Measurements from ENCODE around the gene MEF2B.

The MEF2B gene

DNA sequence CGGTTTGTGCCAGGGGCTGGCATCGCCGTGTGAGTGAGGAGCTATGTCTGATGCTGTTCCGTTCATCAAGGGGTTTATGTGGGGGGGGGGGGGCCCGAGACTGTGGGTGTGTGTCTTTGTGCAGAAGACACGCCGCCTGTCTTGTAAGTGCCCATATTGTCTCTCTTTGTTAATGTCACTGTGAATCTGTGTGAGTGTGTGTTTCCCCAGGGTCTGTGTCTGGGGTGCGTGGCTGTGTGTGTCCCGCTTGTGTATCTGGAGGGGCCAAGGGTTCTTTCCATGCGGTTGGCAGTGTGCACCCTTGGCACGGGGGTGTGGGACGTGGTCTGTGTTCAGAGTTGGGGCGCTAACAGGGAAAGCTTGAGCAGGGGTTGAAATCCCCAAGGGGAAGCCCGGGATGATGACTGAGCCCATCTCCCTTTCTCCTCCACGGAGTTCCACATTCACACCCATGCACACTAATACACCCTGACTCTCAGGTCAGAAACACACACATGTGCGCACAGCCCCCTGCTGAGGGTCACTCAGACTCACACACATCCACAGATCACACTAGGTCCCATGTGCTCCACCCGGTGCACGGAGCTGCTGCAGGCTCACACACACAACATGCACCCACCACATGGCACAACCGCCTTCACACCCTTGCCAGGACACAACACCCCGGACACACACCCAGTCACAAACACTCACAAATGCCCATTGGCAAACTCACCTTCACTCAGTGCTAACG is 43.5 kb upstream of the MEF2B start:
- Histone ChIP-seq H3K4me3 (ENCODE audit: low read depth, low read length) (no peak overlapping the region), H3K9me3 (ENCODE audit: severe bottlenecking) (peaks cover 6% of the 10 kb centered on the region), H3K27me3 (ENCODE audit: insufficient read depth, low read depth, severe bottlenecking) (no peaks in the 10 kb centered on the region), H3K36me3 (no peaks in the 10 kb centered on the region), H3K27ac (no peak overlapping the region)
- DNase-seq: no peak
- TF ChIP-seq, protein P1, sequence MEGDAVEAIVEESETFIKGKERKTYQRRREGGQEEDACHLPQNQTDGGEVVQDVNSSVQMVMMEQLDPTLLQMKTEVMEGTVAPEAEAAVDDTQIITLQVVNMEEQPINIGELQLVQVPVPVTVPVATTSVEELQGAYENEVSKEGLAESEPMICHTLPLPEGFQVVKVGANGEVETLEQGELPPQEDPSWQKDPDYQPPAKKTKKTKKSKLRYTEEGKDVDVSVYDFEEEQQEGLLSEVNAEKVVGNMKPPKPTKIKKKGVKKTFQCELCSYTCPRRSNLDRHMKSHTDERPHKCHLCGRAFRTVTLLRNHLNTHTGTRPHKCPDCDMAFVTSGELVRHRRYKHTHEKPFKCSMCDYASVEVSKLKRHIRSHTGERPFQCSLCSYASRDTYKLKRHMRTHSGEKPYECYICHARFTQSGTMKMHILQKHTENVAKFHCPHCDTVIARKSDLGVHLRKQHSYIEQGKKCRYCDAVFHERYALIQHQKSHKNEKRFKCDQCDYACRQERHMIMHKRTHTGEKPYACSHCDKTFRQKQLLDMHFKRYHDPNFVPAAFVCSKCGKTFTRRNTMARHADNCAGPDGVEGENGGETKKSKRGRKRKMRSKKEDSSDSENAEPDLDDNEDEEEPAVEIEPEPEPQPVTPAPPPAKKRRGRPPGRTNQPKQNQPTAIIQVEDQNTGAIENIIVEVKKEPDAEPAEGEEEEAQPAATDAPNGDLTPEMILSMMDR (IDR thresholded peaks at IDR 0.05; ENCODE audit: low read depth, low read length): no peak

DNA sequence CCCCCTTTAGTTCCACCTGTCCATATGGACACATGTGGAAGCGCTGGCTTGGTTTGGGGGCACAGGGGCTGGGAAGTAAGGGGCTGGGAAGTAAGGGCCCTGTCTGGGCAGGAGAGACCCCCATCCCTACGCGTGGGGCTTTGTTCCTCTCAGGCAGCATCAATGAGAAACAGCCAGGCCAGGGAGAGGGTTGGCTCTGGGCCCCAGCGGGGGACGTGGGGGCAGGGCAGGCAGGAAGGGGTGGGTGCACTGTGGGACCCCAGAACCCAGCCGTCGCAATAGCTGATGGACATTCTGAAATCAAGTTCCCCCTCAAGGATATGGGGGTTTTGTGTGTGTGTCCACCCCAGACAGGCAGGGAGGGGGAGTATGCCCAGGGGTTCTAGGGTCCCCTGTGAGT is 42.9 kb upstream of the MEF2B start:
- Histone ChIP-seq H3K9me3 (ENCODE audit: severe bottlenecking) (peaks cover 6% of the 10 kb centered on the region), H3K4me3 (ENCODE audit: low read depth, low read length) (no peak overlapping the region), H3K27me3 (ENCODE audit: insufficient read depth, low read depth, severe bottlenecking) (no peaks in the 10 kb centered on the region), H3K27ac (no peak overlapping the region), H3K36me3 (no peaks in the 10 kb centered on the region)
- TF ChIP-seq, protein P1 (IDR thresholded peaks at IDR 0.05; ENCODE audit: low read depth, low read length): no peak
- no peak for DNase-seq

DNA sequence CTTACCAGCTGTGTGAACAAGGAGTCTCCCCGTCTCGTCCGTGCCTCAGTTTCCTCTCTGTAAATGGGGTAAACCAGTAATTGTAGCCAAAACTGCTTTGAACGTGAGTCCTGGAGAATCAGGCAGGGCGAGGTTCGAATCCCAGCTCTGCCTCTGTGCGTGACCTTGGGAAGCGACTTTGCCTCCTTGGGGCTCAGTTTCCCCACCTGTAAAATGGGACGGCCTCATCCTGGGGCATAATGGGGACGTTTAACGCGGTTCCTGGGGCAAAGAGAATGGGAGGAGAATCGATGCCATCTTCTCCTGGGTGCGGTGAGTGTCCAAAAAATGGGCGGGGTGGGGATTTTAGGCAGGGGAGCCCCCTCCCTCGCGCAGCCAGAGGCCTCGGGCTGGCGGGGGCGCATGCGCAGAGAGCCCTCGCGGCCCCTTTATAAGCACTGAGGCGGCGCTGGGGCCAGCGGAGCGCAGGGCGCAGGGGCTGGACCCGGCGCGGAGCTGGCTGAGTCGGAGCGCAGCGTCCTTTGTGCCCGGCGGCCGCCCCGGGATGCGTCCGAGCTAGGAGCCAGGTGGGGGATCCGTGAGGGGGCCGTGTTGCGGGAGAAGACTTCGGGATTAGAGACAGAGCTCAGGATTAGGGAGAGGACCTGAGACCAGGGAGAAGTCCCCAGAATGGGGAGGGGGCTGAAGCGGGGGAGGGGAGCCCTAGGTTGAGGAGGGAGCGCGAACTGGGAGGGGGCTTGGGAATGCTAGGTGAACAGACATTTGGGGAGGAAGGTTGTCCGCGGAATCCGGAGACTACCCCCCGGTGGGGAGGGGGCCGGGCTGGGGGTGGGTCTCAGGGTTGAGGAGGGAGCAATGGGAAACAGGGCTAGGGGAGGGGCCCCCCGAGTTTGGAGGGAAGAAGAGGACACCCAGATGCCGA is 41.7 kb upstream of the MEF2B start, which contains the start of gene NCAN:
TSS of gene NCAN (plus strand) at position 460 of the 922 bp plus-strand sequence. CDS start 4,996 bp downstream, outside the sequence.
- peak within 1 kb of the TSS; percentile 41 for H3K4me3 ChIP-seq (ENCODE audit: low read depth, low read length)
- no peak within 1 kb of the TSS for H3K27ac ChIP-seq
- TF ChIP-seq, protein P1 (IDR thresholded peaks at IDR 0.05; ENCODE audit: low read depth, low read length): no peak
- no peaks in the 10 kb centered on the region for H3K36me3 ChIP-seq
- no peaks in the 10 kb centered on the region for H3K9me3 ChIP-seq (ENCODE audit: severe bottlenecking)
- no peaks in the 10 kb centered on the region for H3K27me3 ChIP-seq (ENCODE audit: insufficient read depth, low read depth, severe bottlenecking)
- DNase-seq: peak; percentile 48

DNA sequence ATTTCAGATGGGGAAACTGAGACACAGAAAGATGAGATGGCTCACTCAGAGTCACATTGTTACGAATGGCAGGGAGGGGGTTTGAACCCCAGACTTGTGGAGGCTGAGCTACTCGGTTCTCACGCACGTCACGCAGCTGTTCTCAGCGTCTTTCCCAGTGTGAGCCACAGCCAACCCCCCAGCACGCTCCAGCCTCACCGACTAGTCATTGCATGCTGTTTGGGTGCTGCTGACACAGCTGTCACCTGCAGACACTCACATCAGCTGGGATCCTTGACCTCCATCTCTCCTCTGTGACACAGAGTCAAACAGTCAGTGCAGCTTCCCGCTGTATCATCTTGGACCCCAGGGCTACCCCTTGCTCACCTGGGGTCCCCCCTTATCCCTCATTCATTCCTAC is 39.3 kb upstream of the MEF2B start:
- DNase-seq: no peak
- H3K27me3 ChIP-seq (ENCODE audit: insufficient read depth, low read depth, severe bottlenecking): no peaks in the 10 kb centered on the region
- no peak overlapping the region for H3K27ac ChIP-seq
- no peak overlapping the region for H3K4me3 ChIP-seq (ENCODE audit: low read depth, low read length)
- no peaks in the 10 kb centered on the region for H3K36me3 ChIP-seq
- TF ChIP-seq, protein P1 (IDR thresholded peaks at IDR 0.05; ENCODE audit: low read depth, low read length): no peak
- no peaks in the 10 kb centered on the region for H3K9me3 ChIP-seq (ENCODE audit: severe bottlenecking)

DNA sequence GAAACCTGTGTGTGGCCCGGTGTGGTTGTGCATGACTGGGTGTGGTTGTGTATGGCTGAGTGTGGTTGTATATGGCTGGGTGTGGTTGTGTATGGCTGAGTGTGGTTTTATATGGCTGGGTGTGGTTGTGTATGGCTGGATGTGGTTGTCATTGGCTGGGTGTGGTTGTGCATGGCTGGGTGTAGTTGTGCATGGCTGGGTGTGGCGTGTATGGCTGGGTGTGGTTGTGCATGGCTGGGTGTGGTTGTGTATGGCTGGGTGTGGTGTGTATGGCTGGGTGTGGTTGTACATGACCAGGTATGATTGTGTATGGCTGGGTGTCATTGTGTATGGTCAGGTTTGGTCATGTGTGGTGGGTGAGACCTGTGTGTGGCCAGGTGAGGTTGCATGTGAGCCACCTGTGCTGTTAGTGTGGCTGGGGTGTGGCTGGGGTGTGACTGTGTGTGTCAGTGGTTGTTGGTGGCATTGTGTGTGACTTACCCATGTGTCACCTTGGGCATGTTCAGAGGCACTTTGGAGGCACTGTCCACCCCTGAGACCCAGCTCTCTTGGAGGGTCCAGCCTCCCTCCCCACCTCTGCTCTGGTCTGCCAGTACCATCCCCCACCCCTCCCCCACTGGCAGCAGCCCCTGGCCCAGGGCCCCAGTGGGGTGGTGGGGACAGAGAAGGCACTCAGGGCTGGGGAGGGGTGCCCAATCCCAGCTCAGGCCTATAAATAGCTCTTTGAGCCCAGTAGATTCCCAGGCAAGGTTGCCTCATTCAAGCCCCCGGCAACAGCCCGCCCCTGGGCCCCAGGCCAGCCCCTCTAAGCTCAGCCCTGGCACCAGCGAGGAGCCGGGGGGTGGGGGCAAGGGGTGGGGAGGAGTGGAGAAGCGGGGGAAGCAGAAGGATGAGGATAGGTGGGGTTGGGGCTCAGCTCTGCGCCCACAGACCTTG is 37.8 kb upstream of the MEF2B start:
- TF ChIP-seq, protein P1 (IDR thresholded peaks at IDR 0.05; ENCODE audit: low read depth, low read length): no peak
- H3K4me3 ChIP-seq (ENCODE audit: low read depth, low read length): no peak overlapping the region
- H3K27me3 ChIP-seq (ENCODE audit: insufficient read depth, low read depth, severe bottlenecking): no peaks in the 10 kb centered on the region
- H3K36me3 ChIP-seq: peaks cover under 1% of the 10 kb centered on the region; the same call in 1 of the 2 replicates
- H3K9me3 ChIP-seq (ENCODE audit: severe bottlenecking): no peaks in the 10 kb centered on the region
- no peak for DNase-seq
- H3K27ac ChIP-seq: no peak overlapping the region

All from WERI-Rb-1 (cell line).